ENCODE measurements around the gene PLEKHO1.
"Not testable (repeated sequence)": the region's sequence is repeated elsewhere in the genome, so short reads cannot be mapped to it uniquely, and the experiment has no call there.

PLEKHO1 gene

DNA sequence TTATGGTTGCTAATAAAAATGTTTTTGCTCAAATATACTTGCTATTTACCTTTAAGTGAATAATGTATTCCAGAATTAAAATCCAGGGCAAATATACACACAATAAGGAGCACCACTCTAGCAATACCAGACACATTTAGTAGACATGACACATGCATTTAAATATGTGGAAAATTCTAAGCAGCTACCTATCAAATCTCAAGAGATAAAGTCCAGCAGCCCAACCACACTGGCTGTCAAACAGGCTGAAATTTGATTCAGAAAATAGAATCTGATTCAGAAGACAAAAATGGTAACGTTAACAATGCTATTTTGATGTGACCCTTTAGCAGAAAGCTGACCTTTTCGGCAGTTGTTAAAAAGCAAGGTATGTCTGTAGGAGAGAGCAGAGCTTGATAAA, 42.3 kb downstream of the PLEKHO1 start:
- TF ChIP-seq, protein P1, sequence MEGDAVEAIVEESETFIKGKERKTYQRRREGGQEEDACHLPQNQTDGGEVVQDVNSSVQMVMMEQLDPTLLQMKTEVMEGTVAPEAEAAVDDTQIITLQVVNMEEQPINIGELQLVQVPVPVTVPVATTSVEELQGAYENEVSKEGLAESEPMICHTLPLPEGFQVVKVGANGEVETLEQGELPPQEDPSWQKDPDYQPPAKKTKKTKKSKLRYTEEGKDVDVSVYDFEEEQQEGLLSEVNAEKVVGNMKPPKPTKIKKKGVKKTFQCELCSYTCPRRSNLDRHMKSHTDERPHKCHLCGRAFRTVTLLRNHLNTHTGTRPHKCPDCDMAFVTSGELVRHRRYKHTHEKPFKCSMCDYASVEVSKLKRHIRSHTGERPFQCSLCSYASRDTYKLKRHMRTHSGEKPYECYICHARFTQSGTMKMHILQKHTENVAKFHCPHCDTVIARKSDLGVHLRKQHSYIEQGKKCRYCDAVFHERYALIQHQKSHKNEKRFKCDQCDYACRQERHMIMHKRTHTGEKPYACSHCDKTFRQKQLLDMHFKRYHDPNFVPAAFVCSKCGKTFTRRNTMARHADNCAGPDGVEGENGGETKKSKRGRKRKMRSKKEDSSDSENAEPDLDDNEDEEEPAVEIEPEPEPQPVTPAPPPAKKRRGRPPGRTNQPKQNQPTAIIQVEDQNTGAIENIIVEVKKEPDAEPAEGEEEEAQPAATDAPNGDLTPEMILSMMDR (IDR thresholded peaks at IDR 0.05; ENCODE audit: extremely low read depth, insufficient read depth, missing control alignments) = no peak
- no peak for DNase-seq (ENCODE audit: low spot score)
- in situ Hi-C loops (cut with MboI; ENCODE audit: low pct_unique_long_range_greater_than_20kb, low sequenced_read_pairs, unreplicated experiment) = no loop called here

DNA sequence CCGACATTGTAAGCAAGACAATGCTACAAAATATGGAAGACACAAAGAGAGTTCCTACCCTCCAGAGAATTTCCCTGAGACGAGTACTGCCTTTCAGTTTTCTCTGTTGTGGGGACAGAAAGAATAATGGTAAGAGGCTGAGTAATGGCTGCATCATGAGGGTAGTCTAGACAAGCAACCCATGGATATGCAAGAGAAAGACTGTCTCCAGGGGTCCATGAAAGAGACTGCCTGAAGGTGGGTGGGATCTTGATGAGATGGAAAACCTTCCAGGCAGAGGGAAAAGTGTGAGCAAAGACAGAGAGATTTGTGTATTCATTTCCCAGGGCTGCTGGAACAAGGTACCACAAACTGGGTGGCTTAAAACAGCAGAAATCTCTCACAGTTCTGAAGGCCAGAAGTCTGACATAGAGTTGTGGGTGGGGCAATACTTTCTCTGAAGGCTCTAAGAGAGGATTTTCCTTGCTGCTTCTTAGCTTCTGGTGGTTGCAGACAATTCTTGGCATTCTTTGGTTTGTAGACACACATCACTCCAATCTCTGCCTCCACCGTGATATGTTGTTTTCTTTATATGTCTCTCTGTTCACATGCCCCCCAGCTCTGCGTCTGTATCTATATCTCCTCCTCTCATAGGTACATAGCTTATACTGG, 44.8 kb downstream of the PLEKHO1 start:
- TF ChIP-seq, protein P1 (IDR thresholded peaks at IDR 0.05; ENCODE audit: extremely low read depth, insufficient read depth, missing control alignments) = no peak
- no peak for DNase-seq (ENCODE audit: low spot score)
- in situ Hi-C loops (cut with MboI; ENCODE audit: low pct_unique_long_range_greater_than_20kb, low sequenced_read_pairs, unreplicated experiment) = no loop called here

DNA sequence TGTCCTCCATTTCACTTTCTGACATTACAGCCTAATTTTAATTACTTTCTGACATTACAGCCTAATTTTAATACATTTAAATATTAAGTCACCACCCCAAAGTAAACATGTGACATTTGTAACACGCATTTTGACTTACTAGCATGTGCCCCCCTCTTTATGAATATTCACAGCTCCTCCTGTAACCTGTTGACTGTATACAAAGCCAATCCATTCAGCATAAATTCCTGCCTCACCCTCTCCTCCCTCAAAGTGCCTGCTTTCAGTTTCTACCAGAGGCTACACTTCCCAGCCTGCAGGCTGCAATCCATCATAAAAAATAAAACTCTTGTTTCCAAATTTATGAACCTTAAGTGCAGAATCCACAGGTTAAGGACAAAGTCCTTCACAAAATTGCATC, 46.7 kb downstream of the PLEKHO1 start:
- in situ Hi-C loops (cut with MboI; ENCODE audit: low pct_unique_long_range_greater_than_20kb, low sequenced_read_pairs, unreplicated experiment) = no loop called here
- TF ChIP-seq, protein P1 (IDR thresholded peaks at IDR 0.05; ENCODE audit: extremely low read depth, insufficient read depth, missing control alignments) = no peak
- DNase-seq (ENCODE audit: low spot score) = no peak

DNA sequence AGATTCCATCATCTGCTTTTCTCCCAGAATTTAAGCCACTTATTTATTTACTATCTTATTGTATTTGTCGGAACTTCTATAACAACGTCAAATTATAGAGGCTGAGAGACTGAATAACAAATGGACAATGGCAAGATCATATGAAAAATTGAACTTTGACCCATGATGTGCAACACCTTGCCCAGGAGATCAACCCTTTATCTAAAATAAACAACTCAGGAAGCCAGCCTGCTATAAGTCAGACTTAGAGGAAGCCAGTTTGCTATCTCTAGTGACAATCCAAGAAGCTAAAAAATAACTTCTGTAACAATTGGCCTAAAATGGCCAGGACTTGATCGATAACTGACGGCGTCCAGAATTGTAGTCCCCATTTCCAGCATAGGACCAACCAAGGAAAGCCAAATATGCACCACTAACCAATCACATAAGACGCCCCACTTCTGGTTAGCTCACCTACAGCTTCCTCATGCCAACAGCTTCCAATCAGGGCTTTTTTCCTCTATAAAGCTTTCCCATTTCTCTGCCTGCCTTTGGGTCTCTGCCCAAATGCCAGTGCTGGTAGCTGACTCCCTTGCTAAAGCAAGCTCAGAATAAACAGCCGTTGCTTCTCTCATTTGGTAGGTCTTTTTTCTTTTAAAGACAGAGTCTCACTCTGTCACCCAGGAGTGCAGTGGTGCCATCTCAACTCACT, 57.7 kb downstream of the PLEKHO1 start:
- TF ChIP-seq, protein P1 (IDR thresholded peaks at IDR 0.05; ENCODE audit: extremely low read depth, insufficient read depth, missing control alignments) = no peak
- in situ Hi-C loops (cut with MboI; ENCODE audit: low pct_unique_long_range_greater_than_20kb, low sequenced_read_pairs, unreplicated experiment) = no loop called here
- no peak for DNase-seq (ENCODE audit: low spot score)

DNA sequence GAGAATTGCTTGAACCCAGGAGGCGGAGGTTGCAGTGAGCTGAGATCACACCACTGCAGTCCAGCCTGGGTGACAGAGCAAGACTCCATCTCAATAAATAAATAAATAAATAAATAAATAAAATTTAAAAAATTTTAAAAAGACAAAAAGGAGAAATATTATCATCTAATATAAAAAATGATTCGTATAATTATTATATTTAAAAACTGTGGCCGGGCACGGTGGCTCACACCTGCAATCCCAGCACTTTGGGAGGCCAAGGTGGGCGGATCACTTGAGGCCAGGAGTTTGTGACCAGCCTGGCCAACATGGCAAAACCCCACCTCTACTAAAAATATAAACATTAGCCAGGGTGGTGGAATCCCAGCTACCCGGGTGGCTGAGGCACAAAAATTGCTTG, 58.7 kb downstream of the PLEKHO1 start:
- DNase-seq (ENCODE audit: low spot score); in situ Hi-C loops (cut with MboI; ENCODE audit: low pct_unique_long_range_greater_than_20kb, low sequenced_read_pairs, unreplicated experiment): not testable (repeated sequence)

Measured in GM13977 (cell line).